Measurements from ENCODE around the gene ENOX2.

- TF ChIP-seq CTCF (optimal IDR thresholded peaks at IDR 0.05 in 1 of 3, IDR thresholded peaks at IDR 0.05 in 1 of 3, conservative IDR thresholded peaks at IDR 0.05 in 1 of 3; ENCODE audit: extremely low read depth in 1 of 3, insufficient read depth in 2 of 3, low read length in 3 of 3) (no peak), EZH2 (IDR thresholded peaks at IDR 0.05; ENCODE audit: low read length) (no peak)
Observed at GRCh38 chrX:130828641-130829040, 74.4 kb downstream of the ENOX2 start.
